Naive thymus-derived CD4-positive, alpha-beta T cell (primary cell): ENCODE results near the gene H2AZ2. TPM values are rescaled to one million over a fixed set of nuclear protein-coding genes. Genes with fewer than 3 reads are reported as not detected.
A peak's percentile ranks its signal among the peaks of the same experiment; 100 is the strongest.
"Not testable (repeated sequence)": the region's sequence is repeated elsewhere in the genome, so short reads cannot be mapped to it uniquely, and the experiment has no call there.

Experiments used
- ATAC-seq: fragments of 150-1000 bp; cut with Tn5 transposase; 2 replicates; pipeline ENCODE4 v1.10.0; 2021; ENCODE audit warnings: mild to moderate bottlenecking, moderate library complexity
- CTCF ChIA-PET: fragments of 350-600 bp; sonication (Branson Sonifier 250); formaldehyde crosslinking; loops from one replicate; lab custom pipeline; 2021; ENCODE audit warnings: antibody characterized with exemption; lab: Charles Lee
- POLR2A ChIA-PET: fragments of 350-600 bp; sonication (Branson Sonifier 250); formaldehyde crosslinking; loops from one replicate; lab custom pipeline; 2021; ENCODE audit warnings: antibody characterized with exemption, inconsistent platforms; lab: Charles Lee
- DNase-seq, 9 donors: peaks; one replicate each; pipeline versions ENCODE4 v3.0.0 to v3.0.0-alpha.2; 2020 to 2022; ENCODE audit warnings: mixed read lengths in 1 of 9
- H3K27ac ChIP-seq: one replicate; pipeline ENCODE4 v1.7.0; 2013; ENCODE audit warnings: mild to moderate bottlenecking, low read depth, low read length, moderate library complexity
- H3K27me3 ChIP-seq, 2 donors: one replicate each; pipeline ENCODE4 v1.7.0; 2013; ENCODE audit warnings: low read length in 2 of 2, mild to moderate bottlenecking in 2 of 2, moderate library complexity in 2 of 2; ENCODE audit not compliant: control insufficient read depth in 2 of 2, insufficient read depth in 2 of 2
- H3K36me3 ChIP-seq, 3 experiments: 1 replicate in 2 of 3; 2 replicates in 1 of 3; pipeline ENCODE4 v1.7.0; 2013; ENCODE audit warnings: low read length in 3 of 3, mild to moderate bottlenecking in 3 of 3, moderate library complexity in 1 of 3; ENCODE audit not compliant: insufficient read depth in 3 of 3, control insufficient read depth in 2 of 3
- H3K4me1 ChIP-seq, 2 donors: one replicate each; pipeline ENCODE4 v1.7.0; 2013; ENCODE audit warnings: low read length in 2 of 2, mild to moderate bottlenecking in 2 of 2, moderate library complexity in 1 of 2; ENCODE audit not compliant: control insufficient read depth in 2 of 2, insufficient read depth in 2 of 2
- H3K4me3 ChIP-seq: 2 replicates; pipeline ENCODE4 v1.7.0; 2013; ENCODE audit warnings: mild to moderate bottlenecking, low read length
- H3K9me3 ChIP-seq, 3 experiments: 1 replicate in 2 of 3; 2 replicates in 1 of 3; pipeline ENCODE4 v1.7.0; 2013; ENCODE audit warnings: low read length in 3 of 3; ENCODE audit not compliant: control insufficient read depth in 2 of 3
- H3K27ac Mint-ChIP-seq, 9 donors: one replicate each; pipeline ENCODE4 v1.8.0; 2020 to 2022; ENCODE audit warnings: mixed read lengths in 9 of 9, mild to moderate bottlenecking in 8 of 9, moderate library complexity in 5 of 9, inconsistent platforms in 2 of 9
- H3K27me3 Mint-ChIP-seq, 5 donors: one replicate each; pipeline ENCODE4 v1.8.0; 2021 to 2022; ENCODE audit warnings: mixed read lengths in 5 of 5, mild to moderate bottlenecking in 1 of 5
- H3K36me3 Mint-ChIP-seq, 5 donors: one replicate each; pipeline ENCODE4 v1.8.0; 2020 to 2022; ENCODE audit warnings: mixed read lengths in 5 of 5, mild to moderate bottlenecking in 3 of 5, inconsistent platforms in 1 of 5
- H3K4me1 Mint-ChIP-seq, 7 donors: one replicate each; pipeline ENCODE4 v1.8.0; 2020 to 2022; ENCODE audit warnings: mixed read lengths in 7 of 7, mild to moderate bottlenecking in 3 of 7, inconsistent platforms in 1 of 7
- H3K4me3 Mint-ChIP-seq, 10 donors: one replicate each; pipeline ENCODE4 v1.8.0; 2020 to 2022; ENCODE audit warnings: mild to moderate bottlenecking in 10 of 10, mixed read lengths in 10 of 10, moderate library complexity in 6 of 10, inconsistent platforms in 2 of 10
- H3K9me3 Mint-ChIP-seq, 11 donors: one replicate each; pipeline ENCODE4 v1.8.0; 2020 to 2022; ENCODE audit warnings: mixed read lengths in 11 of 11, mild to moderate bottlenecking in 4 of 11, inconsistent platforms in 1 of 11, moderate library complexity in 1 of 11
- intact Hi-C, 2 donors: fragments of 100-400 bp; cut with micrococcal nuclease; formaldehyde crosslinking; loops; one replicate each; pipeline ENCODE4 v1.15.1; 2023
- polyA plus RNA-seq, 2 donors: library from polyadenylated mRNA; unstranded; fragments of 300-500 nt; fragmentation: Illumina TruSeq; gene quantifications; one replicate each; pipeline ENCODE4 v1.2.3, GENCODE V29; 2021
- total RNA-seq, 6 experiments: library from RNA in 5 of 6; stranded (reverse) in 5 of 6; gene quantifications; 1 replicate in 5 of 6; 2 replicates in 1 of 6; pipeline ENCODE4 v1.2.3 and lab custom pipeline; 2021 to 2026

The H2AZ2 gene
- total and polyA plus RNA-seq, 7 experiments from 2014 or later: 141 to 284 (median 146) TPM

DNA sequence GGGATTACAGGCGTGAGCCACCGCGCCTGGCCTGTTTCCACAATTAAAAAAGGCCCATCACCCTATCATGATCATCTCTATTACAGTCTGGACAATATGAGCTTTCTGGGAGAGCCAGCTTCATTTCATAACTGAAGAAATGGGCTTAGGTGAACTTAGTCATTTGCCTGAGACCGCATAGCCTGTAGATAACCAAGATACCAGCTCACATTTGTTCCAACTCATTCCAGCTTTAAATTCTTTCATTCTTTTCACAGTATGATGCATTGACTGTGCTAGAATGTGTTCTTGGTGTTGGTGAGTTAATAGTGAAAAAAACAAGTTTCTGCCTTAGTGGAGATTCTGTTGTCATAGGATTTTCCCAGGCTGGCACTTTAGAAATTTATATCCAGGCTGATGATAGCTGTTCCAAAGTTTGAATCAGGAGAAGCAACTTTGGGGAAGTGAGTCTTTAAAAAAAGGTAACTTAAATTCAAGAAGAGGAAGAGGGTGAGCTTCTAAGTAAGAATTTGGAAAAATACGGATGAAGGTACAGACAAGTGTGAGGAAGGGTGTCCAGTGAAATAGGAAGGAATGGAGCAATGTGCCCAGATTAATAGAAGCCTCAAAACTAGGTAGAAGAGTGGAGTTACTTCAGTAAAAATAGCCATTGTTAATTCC, 2.1 kb upstream of the H2AZ2 start:
- H3K9me3 Mint-ChIP-seq: peaks cover 0 to 2% (median 0%) of the 10 kb centered on the region in 11 donors
- no peaks in the 10 kb centered on the region for H3K36me3 ChIP-seq
- peak overlapping the region; percentile 29 to 99 (median 73) for H3K4me3 Mint-ChIP-seq
- peaks cover 12 to 51% (median 19%) of the 10 kb centered on the region in 7 donors for H3K4me1 Mint-ChIP-seq
- H3K27me3 Mint-ChIP-seq: peaks cover 0 to 2% (median 0%) of the 10 kb centered on the region in 5 donors
- H3K4me1 ChIP-seq: peaks cover 0 to 5% of the 10 kb centered on the region in 2 donors
- H3K36me3 Mint-ChIP-seq: peaks cover 0 to 3% (median 0%) of the 10 kb centered on the region in 5 donors
- no peak overlapping the region for H3K27ac ChIP-seq
- intact Hi-C loops: loop anchor here (2.0 to 5.0 kb wide), 6 partner anchors 127 to 923 kb away; partner anchors contain the start of genes DBNL (in 1 of the 2), MYO1G (in 1 of the 2), NUDCD3 (in 1 of the 2) and UBE2D4 (in 1 of the 2)
- ATAC-seq (no peak), DNase-seq (no peak)
- H3K4me3 ChIP-seq: no peak overlapping the region
- peak overlapping the region in 6 of 9 donors; percentile 7 to 99 (median 82) for H3K27ac Mint-ChIP-seq
- POLR2A ChIA-PET: interaction anchor here (0.9 to 5.7 kb wide), 6 partner anchors 8 to 277 kb away, joined by 3 to 60 read pairs (median 14); partner anchors contain the start of genes DDX56, OGDH, PURB and TMED4
- CTCF ChIA-PET: interaction anchor here (0.6 to 2.1 kb wide), 4 partner anchors 9 to 286 kb away, joined by 3 to 8 read pairs (median 4); no protein-coding TSS in a partner anchor
- H3K9me3 ChIP-seq: no peaks in the 10 kb centered on the region
- no peaks in the 10 kb centered on the region for H3K27me3 ChIP-seq

DNA sequence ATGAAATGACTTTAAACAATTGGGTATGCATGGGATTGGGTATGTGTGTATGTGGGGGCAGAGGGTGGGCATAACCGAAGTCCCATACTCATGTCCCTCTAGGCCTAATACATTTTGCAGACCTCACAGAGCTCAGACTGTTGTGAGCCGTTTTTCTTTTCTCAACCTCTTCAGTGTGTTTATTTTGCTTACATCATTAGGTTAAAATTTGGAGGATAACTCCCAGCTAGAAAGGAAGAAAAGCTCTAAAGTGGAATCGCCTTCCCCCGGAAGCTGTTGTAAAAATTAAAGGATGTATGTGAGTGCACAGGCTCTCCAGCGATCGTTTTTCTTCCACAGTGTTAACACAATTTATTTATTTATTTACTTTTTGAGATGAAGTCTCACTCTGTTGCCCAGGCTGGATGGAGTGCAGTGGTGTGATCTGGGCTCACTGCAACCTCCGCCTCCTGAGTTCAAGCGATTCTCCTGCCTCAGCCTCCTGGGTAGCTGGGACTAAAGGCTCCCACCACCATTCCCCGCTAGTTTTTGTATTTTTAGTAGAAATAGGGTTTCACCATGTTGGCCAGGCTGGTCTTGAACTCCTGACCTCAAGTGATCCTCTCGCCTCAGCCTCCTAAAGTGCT, 1.5 kb upstream of the H2AZ2 start:
- Mint-ChIP-seq H3K4me1 (peaks cover 18 to 55% (median 25%) of the 10 kb centered on the region in 7 donors), H3K4me3 (peak overlapping the region; percentile 56 to 99 (median 94)), H3K27ac (peak overlapping the region; percentile 73 to 99 (median 98)), H3K36me3 (peaks cover 0 to 3% (median 0%) of the 10 kb centered on the region in 5 donors), H3K27me3 (peaks cover 0 to 2% (median 0%) of the 10 kb centered on the region in 5 donors), H3K9me3 (peaks cover 0 to 2% (median 0%) of the 10 kb centered on the region in 11 donors)
- intact Hi-C loops: loop anchor here (2.0 to 5.0 kb wide), 6 partner anchors 128 to 923 kb away; partner anchors contain the start of genes DBNL (in 1 of the 2), MYO1G (in 1 of the 2), NUDCD3 (in 1 of the 2) and UBE2D4 (in 1 of the 2)
- no peak overlapping the region for H3K4me3 ChIP-seq
- H3K27ac ChIP-seq: peak overlapping the region; percentile 90
- no peaks in the 10 kb centered on the region for H3K9me3 ChIP-seq
- no peaks in the 10 kb centered on the region for H3K27me3 ChIP-seq
- POLR2A ChIA-PET: interaction anchor here (0.6 to 5.7 kb wide), 10 partner anchors 8 to 277 kb away, joined by 3 to 60 read pairs (median 12); partner anchors contain the start of genes DDX56, OGDH, PPIA and PURB
- CTCF ChIA-PET: interaction anchor here (0.6 to 1.7 kb wide), 6 partner anchors 10 to 287 kb away, joined by 3 to 8 read pairs (median 3); no protein-coding TSS in a partner anchor
- peaks cover 0 to 11% of the 10 kb centered on the region in 2 donors for H3K4me1 ChIP-seq
- no peaks in the 10 kb centered on the region for H3K36me3 ChIP-seq
- ATAC-seq (no peak), DNase-seq (no peak)

DNA sequence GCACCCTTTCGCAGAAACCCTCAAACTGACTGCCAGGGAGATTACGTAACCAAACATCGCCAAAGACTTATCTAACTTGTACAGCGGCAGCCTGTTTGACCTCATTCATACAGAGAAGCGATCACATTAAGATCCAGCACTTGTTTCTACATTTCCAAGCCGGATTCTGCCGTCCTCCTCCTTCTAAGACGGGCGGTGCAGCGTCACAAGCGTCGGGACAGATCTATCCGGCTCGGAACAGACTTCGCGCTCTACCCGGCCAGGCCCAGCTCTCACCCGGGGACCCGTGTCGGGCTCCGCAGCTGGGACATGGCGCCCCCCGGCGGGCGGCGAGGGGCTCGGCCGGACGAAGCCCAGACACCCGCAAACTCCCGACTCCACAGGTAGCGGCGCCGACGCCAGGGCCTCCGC, 373 bp downstream of the H2AZ2 start:
- Histone ChIP-seq H3K27me3 (no peaks in the 10 kb centered on the region), H3K36me3 (no peaks in the 10 kb centered on the region), H3K27ac (peak overlapping the region; percentile 96), H3K4me1 (peaks cover 0 to 11% of the 10 kb centered on the region in 2 donors), H3K4me3 (peak overlapping the region; percentile 91), H3K9me3 (no peaks in the 10 kb centered on the region)
- H3K4me3 Mint-ChIP-seq: peak overlapping the region; percentile 89 to 99 (median 94)
- peaks cover 0 to 2% (median 0%) of the 10 kb centered on the region in 11 donors for H3K9me3 Mint-ChIP-seq
- H3K27me3 Mint-ChIP-seq: peaks cover 0 to 2% (median 0%) of the 10 kb centered on the region in 5 donors
- H3K27ac Mint-ChIP-seq: peak overlapping the region; percentile 95 to 100 (median 98)
- H3K36me3 Mint-ChIP-seq: peaks cover 0 to 7% (median 1%) of the 10 kb centered on the region in 5 donors
- intact Hi-C loops: loop anchor here (1.0 to 5.0 kb wide), 15 partner anchors 96 to 805 kb away; partner anchors contain the start of genes NUDCD3 (in 2 of the 2), DBNL (in 1 of the 2), MYO1G (in 1 of the 2) and POLM (in 1 of the 2)
- ATAC-seq: peak; percentile 68
- ChIA-PET POLR2A (interaction anchor here (0.5 to 5.7 kb wide), 24 partner anchors 10 to 732 kb away, joined by 3 to 60 read pairs (median 7); partner anchors contain the start of genes DDX56, NUDCD3, OGDH and PPIA), CTCF (interaction anchor here (1.0 to 2.2 kb wide), 5 partner anchors 10 to 282 kb away, joined by 3 to 8 read pairs (median 4); no protein-coding TSS in a partner anchor)
- peak in 8 of 9 donors; percentile 84 to 94 (median 91) for DNase-seq
- peaks cover 21 to 58% (median 33%) of the 10 kb centered on the region in 7 donors for H3K4me1 Mint-ChIP-seq

DNA sequence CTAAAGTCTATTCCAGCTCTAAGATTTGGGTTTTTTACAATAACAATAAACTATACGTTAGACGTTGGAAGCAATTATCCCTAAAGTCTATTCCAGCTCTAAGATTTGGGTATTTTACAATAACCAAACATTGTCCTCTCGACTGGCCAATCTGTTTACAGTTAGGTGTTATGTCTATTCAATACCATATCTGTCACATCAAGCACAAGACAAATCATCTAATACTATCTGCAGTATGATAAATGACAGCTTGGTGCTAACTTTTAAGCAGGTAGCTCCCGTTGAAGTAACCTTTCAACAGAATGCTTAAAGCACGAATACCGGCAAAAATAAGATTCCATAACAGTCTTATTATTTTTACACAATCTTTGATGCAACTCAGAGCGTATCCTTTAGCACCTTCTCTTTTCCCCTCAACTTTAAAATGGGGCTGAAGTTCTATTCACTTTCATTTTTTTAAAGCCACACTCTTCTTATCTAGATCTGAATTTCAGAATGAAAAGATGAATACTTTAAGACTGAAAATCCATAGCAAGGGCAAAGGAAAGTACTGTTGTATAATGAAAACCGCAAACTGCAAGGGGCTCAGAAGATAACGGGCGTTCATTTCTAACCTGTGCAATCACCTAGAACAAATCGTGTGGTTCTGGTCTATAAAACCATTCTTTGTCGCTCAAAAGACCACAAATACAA, 925 bp downstream of the H2AZ2 start:
- Histone ChIP-seq H3K27me3 (no peaks in the 10 kb centered on the region), H3K4me3 (peak overlapping the region; percentile 91), H3K4me1 (peaks cover 0 to 11% of the 10 kb centered on the region in 2 donors), H3K9me3 (no peaks in the 10 kb centered on the region), H3K27ac (peak overlapping the region; percentile 96), H3K36me3 (peaks cover 0 to under 1% (median 0%) of the 10 kb centered on the region in 3 experiments)
- ATAC-seq: no peak
- ChIA-PET POLR2A (interaction anchor here (0.5 to 5.7 kb wide), 26 partner anchors 8 to 732 kb away, joined by 3 to 60 read pairs (median 5); partner anchors contain the start of genes DDX56, NUDCD3, OGDH and PPIA), CTCF (interaction anchor here (0.7 to 2.2 kb wide), 11 partner anchors 10 to 761 kb away, joined by 3 to 8 read pairs (median 4); partner anchors contain the start of gene TMED4)
- DNase-seq: no peak
- H3K4me1 Mint-ChIP-seq: peaks cover 26 to 63% (median 39%) of the 10 kb centered on the region in 7 donors
- intact Hi-C loops: loop anchor here (1.0 to 5.0 kb wide), 15 partner anchors 96 to 805 kb away; partner anchors contain the start of genes NUDCD3 (in 2 of the 2), DBNL (in 1 of the 2), MYO1G (in 1 of the 2) and POLM (in 1 of the 2)
- peak overlapping the region; percentile 89 to 99 (median 94) for H3K4me3 Mint-ChIP-seq
- H3K36me3 Mint-ChIP-seq: peaks cover 4 to 11% (median 4%) of the 10 kb centered on the region in 5 donors
- peaks cover 0 to 2% (median 0%) of the 10 kb centered on the region in 11 donors for H3K9me3 Mint-ChIP-seq
- peak overlapping the region; percentile 95 to 100 (median 98) for H3K27ac Mint-ChIP-seq
- H3K27me3 Mint-ChIP-seq: peaks cover 0 to 2% (median 0%) of the 10 kb centered on the region in 5 donors

DNA sequence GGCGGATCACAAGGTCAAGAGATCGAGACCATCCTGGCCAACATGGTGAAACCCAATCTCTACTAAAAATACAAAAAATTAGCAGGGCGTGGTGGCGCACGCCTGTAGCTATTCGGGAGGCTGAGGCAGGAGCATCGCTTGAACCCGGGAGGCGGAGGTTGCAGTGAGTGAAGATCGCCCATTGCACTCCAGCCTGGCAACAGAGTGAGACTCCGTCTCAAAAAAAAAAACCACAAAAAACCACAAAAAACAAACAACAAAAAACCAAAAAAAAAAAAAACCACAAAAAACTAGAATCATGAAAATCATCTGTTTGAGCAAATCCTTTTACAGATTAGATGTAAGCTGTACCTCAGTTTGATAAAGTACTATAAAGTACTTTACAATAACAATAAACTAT, 1.5 kb downstream of the H2AZ2 start:
- Histone ChIP-seq H3K27ac (peak overlapping the region; percentile 96), H3K4me3 (peak overlapping the region; percentile 91), H3K4me1 (peaks cover 0 to 11% of the 10 kb centered on the region in 2 donors)
- not testable (repeated sequence) for H3K9me3 Mint-ChIP-seq, H3K27me3 ChIP-seq, ATAC-seq, H3K9me3 ChIP-seq, H3K36me3 ChIP-seq, H3K27me3 Mint-ChIP-seq
- Mint-ChIP-seq H3K4me3 (peak overlapping the region; percentile 89 to 99 (median 94)), H3K27ac (peak overlapping the region; percentile 95 to 100 (median 98)), H3K4me1 (peaks cover 32 to 67% (median 44%) of the 10 kb centered on the region in 7 donors), H3K36me3 (peaks cover 7 to 16% (median 9%) of the 10 kb centered on the region in 5 donors)
- ChIA-PET POLR2A (interaction anchor here (0.7 to 5.7 kb wide), 18 partner anchors 8 to 273 kb away, joined by 3 to 60 read pairs (median 6); partner anchors contain the start of genes DDX56, OGDH, PPIA and PURB), CTCF (interaction anchor here (0.6 to 1.8 kb wide), 11 partner anchors 11 to 760 kb away, joined by 3 to 7 read pairs (median 3); partner anchors contain the start of gene TMED4)
- peak in 6 of 9 donors; percentile 24 to 44 (median 36) for DNase-seq
- intact Hi-C loops: loop anchor here (2.0 to 5.0 kb wide), 9 partner anchors 131 to 804 kb away; partner anchors contain the start of genes DBNL (in 1 of the 2), MYO1G (in 1 of the 2), NUDCD3 (in 1 of the 2) and POLM (in 1 of the 2)
